Measurements from ENCODE around the gene PSMG3.

PSMG3 gene

DNA sequence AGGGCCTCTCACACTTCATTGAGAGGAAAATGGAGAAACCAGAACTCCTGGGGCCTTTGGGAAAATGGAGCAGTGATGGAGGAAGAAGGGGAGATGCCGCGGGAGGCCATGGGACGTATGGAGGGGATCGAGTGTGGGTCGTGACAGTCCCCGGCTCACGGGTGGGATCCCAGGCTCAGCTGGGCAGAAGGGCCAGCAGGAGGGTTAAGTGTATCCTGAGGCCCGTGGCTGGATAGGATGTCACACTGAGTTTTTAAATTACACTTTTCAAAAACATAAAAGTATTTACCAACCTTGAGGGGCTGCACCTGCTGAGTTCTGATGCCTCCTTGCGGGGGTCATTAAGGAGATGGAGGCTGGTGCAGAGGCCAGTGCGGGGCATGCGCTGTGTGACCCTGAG is 28.0 kb upstream of the PSMG3 start:
- TF ChIP-seq, protein P1, sequence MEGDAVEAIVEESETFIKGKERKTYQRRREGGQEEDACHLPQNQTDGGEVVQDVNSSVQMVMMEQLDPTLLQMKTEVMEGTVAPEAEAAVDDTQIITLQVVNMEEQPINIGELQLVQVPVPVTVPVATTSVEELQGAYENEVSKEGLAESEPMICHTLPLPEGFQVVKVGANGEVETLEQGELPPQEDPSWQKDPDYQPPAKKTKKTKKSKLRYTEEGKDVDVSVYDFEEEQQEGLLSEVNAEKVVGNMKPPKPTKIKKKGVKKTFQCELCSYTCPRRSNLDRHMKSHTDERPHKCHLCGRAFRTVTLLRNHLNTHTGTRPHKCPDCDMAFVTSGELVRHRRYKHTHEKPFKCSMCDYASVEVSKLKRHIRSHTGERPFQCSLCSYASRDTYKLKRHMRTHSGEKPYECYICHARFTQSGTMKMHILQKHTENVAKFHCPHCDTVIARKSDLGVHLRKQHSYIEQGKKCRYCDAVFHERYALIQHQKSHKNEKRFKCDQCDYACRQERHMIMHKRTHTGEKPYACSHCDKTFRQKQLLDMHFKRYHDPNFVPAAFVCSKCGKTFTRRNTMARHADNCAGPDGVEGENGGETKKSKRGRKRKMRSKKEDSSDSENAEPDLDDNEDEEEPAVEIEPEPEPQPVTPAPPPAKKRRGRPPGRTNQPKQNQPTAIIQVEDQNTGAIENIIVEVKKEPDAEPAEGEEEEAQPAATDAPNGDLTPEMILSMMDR (conservative IDR thresholded peaks at IDR 0.05; ENCODE audit: low read depth, low read length), result no peak
- no peak overlapping the region for H3K4me3 ChIP-seq (ENCODE audit: low read length)
- DNase-seq (ENCODE audit: low read depth), result no peak

GRCh38 chr7:1597066-1597760 is 27.4 kb upstream of the PSMG3 start:
- no peak overlapping the region for H3K4me3 ChIP-seq (ENCODE audit: low read length)
- DNase-seq (ENCODE audit: low read depth), result no peak
- TF ChIP-seq, protein P1 (conservative IDR thresholded peaks at IDR 0.05; ENCODE audit: low read depth, low read length), result no peak

GRCh38 chr7:1596181-1597043 is 26.6 kb upstream of the PSMG3 start:
- DNase-seq (ENCODE audit: low read depth), result no peak
- H3K4me3 ChIP-seq (ENCODE audit: low read length), result no peak overlapping the region
- TF ChIP-seq, protein P1 (conservative IDR thresholded peaks at IDR 0.05; ENCODE audit: low read depth, low read length), result no peak

- no peak overlapping the region for H3K4me3 ChIP-seq (ENCODE audit: low read length)
- no peak for DNase-seq (ENCODE audit: low read depth)
- TF ChIP-seq, protein P1 (conservative IDR thresholded peaks at IDR 0.05; ENCODE audit: low read depth, low read length), result no peak
Observed at GRCh38 chr7:1595636-1596035, 25.8 kb upstream of the PSMG3 start.

DNA sequence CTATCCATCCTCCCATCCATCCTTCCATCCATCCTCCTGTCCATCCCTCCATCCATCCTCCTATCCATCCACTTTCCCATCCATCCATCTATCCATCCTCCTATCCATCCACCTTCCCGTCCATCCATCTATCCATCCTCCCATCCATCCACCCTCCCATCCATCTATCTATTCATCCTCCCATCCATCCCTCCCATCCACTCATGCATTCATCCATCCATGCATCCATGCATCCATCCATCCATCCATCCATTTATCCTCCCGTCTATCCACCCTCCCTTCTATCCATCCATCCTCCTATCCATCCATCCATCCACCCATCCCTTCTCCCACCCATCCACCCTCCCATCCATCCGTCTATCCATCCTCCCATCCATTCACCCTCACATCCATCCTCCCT is 25.2 kb upstream of the PSMG3 start:
- TF ChIP-seq, protein P1 (conservative IDR thresholded peaks at IDR 0.05; ENCODE audit: low read depth, low read length), result no peak
- H3K4me3 ChIP-seq (ENCODE audit: low read length), result no peak overlapping the region
- no peak for DNase-seq (ENCODE audit: low read depth)

DNA sequence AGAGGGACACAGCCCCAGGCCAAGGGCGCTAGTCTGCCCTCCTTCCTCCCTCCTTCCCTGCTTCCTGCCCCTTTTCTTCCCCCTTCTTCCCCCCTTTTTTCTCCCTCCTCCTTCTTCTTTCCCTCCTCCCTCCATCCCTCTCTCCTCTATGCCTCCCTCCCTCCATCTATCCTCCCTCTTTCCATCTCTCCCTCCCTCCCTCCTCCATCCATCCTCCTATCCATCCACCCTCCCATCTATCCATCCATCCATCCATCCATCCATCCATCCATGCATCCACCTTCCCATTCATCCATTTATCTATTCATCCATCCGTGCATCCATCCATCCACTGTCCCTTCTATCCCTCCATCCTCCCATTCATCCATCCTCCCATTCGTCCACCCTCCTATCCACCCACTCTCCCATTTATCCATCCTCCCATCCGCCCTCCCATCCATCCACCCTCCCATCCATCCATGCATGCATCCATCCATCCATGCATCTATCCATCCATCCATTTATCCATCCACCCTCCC is 24.1 kb upstream of the PSMG3 start:
- TF ChIP-seq, protein P1 (conservative IDR thresholded peaks at IDR 0.05; ENCODE audit: low read depth, low read length), result no peak
- H3K4me3 ChIP-seq (ENCODE audit: low read length), result no peak overlapping the region
- no peak for DNase-seq (ENCODE audit: low read depth)

Data from retinal pigment epithelial cell (primary cell).